GM19463 (cell line): ENCODE data around the gene PPIL6.
A peak's percentile ranks its signal among the peaks of the same experiment; 100 is the strongest.

Experiments
- ATAC-seq: cut with Tn5 transposase; IDR thresholded peaks from one replicate; pipeline ENCODE4 v1.9.1; 2021; ENCODE audit warnings: mild to moderate bottlenecking, moderate library complexity; ENCODE audit not compliant: unreplicated experiment

The PPIL6 gene

GRCh38 chr6:109440331-109441068, at the start of gene PPIL6, which contains the start of gene SMPD2:
TSS of gene PPIL6 (minus strand) at chr6:109440628. CDS start at chr6:109440590, 38 bp downstream.
TSS of gene SMPD2 (plus strand) at chr6:109440724. CDS start at chr6:109441122, 398 bp downstream.
- peak; percentile 89 for ATAC-seq

GRCh38 chr6:109488001-109488400, 47.6 kb upstream of the PPIL6 start:
- no peak for ATAC-seq

GRCh38 chr6:109486068-109486467, 45.6 kb upstream of the PPIL6 start:
- no peak for ATAC-seq

GRCh38 chr6:109485266-109485935, 45.0 kb upstream of the PPIL6 start:
- ATAC-seq: no peak

GRCh38 chr6:109484122-109484521, 43.7 kb upstream of the PPIL6 start:
- no peak for ATAC-seq

- ATAC-seq: no peak
Observed at GRCh38 chr6:109483735-109484057, 43.3 kb upstream of the PPIL6 start.

- peak; percentile 86 for ATAC-seq
Observed at GRCh38 chr6:109482905-109483734, 42.7 kb upstream of the PPIL6 start, which contains the start of gene ZBTB24. TSS of gene ZBTB24 (minus strand) at chr6:109483219. CDS start at chr6:109482026, 1,193 bp downstream.

GRCh38 chr6:109480993-109481480, 40.6 kb upstream of the PPIL6 start:
- ATAC-seq: no peak

GRCh38 chr6:109478841-109479624, 38.6 kb upstream of the PPIL6 start:
- no peak for ATAC-seq

GRCh38 chr6:109478222-109478805, 37.9 kb upstream of the PPIL6 start:
- no peak for ATAC-seq

- peak; percentile 81 for ATAC-seq
Observed at GRCh38 chr6:109477725-109478124, 37.3 kb upstream of the PPIL6 start.

- ATAC-seq: no peak
Observed at GRCh38 chr6:109477184-109477583, 36.8 kb upstream of the PPIL6 start.

- no peak for ATAC-seq
Observed at GRCh38 chr6:109475625-109476024, 35.2 kb upstream of the PPIL6 start.

- ATAC-seq: no peak
Observed at GRCh38 chr6:109474995-109475394, 34.6 kb upstream of the PPIL6 start.

GRCh38 chr6:109473120-109473519, 32.7 kb upstream of the PPIL6 start:
- no peak for ATAC-seq

GRCh38 chr6:109472132-109472995, 31.9 kb upstream of the PPIL6 start:
- ATAC-seq: peak; percentile 77

- no peak for ATAC-seq
Observed at GRCh38 chr6:109471105-109471810, 30.8 kb upstream of the PPIL6 start.

GRCh38 chr6:109469591-109470189, 29.3 kb upstream of the PPIL6 start:
- no peak for ATAC-seq
